HepG2 (cell line): ENCODE results near the gene CCDC85C. TPM values are rescaled to one million over a fixed set of nuclear protein-coding genes. Genes with fewer than 3 reads are reported as not detected.
A peak's percentile ranks its signal among the peaks of the same experiment; 100 is the strongest.

Experiments
- ARID5B ChIP-seq: IDR thresholded peaks from 2 replicates; pipeline ENCODE4 v1.4.0; 2020; ENCODE audit warnings: mild to moderate bottlenecking, missing genetic modification reagents
- CEBPG ChIP-seq: IDR thresholded peaks from 2 replicates; pipeline ENCODE4 v1.6.1; 2016
- KMT2A ChIP-seq: sonication (generic); formaldehyde crosslinking; IDR thresholded peaks from 2 replicates; pipeline ENCODE4 v1.4.0; 2020; ENCODE audit warnings: missing genetic modification reagents
- NFRKB ChIP-seq: fragments of 450-650 bp; IDR thresholded peaks from 2 replicates; pipeline ENCODE4 v1.6.1; 2017
- RAD21 ChIP-seq: fragments of 450-650 bp; formaldehyde crosslinking; IDR thresholded peaks from 2 replicates; pipeline ENCODE4 v1.5.0; 2020; ENCODE audit warnings: mild to moderate bottlenecking
- SP5 ChIP-seq: IDR thresholded peaks from 2 replicates; pipeline ENCODE4 v1.6.1; 2016; ENCODE audit warnings: low read depth, borderline replicate concordance
- TFE3 ChIP-seq: IDR thresholded peaks from 2 replicates; pipeline ENCODE4 v1.6.1; 2016
- ZBTB14 ChIP-seq: sonication (generic); formaldehyde crosslinking; IDR thresholded peaks from 2 replicates; pipeline ENCODE4 v1.4.0; 2020; ENCODE audit warnings: missing genetic modification reagents
- ZNF142 ChIP-seq: sonication (generic); formaldehyde crosslinking; IDR thresholded peaks from 2 replicates; pipeline ENCODE4 v1.4.0; 2020; ENCODE audit warnings: missing genetic modification reagents
- ZNF605 ChIP-seq: sonication (generic); formaldehyde crosslinking; IDR thresholded peaks from 2 replicates; pipeline ENCODE4 v1.8.0; 2022; ENCODE audit warnings: mild to moderate bottlenecking, missing genetic modification reagents
- ZNF607 ChIP-seq: sonication (generic); formaldehyde crosslinking; IDR thresholded peaks from 2 replicates; pipeline ENCODE4 v1.5.1; 2020; ENCODE audit warnings: missing genetic modification reagents, mild to moderate bottlenecking, borderline replicate concordance
- ZNF749 ChIP-seq: sonication (generic); formaldehyde crosslinking; IDR thresholded peaks from 2 replicates; pipeline ENCODE4 v1.8.0; 2022; ENCODE audit warnings: mild to moderate bottlenecking, missing genetic modification reagents, moderate library complexity, borderline replicate concordance
- ZNF790 ChIP-seq: sonication (generic); formaldehyde crosslinking; IDR thresholded peaks from 2 replicates; pipeline ENCODE4 v1.8.0; 2022; ENCODE audit warnings: missing genetic modification reagents, mild to moderate bottlenecking, borderline replicate concordance
- polyA plus RNA-seq, 8 experiments: library from polyadenylated mRNA; depleted of rRNA in 3 of 8; stranded (reverse) in 7 of 8; unstranded in 1 of 8; fragments of >200 nt; fragmentation: Illumina TruSeq in 4 of 8; extraction: Trizol in 4 of 8; gene quantifications; 2 replicates each; pipeline versions ENCODE4 v1.2.1 to v1.2.3, GENCODE V29; 2011 to 2016; ENCODE audit warnings: low read depth in 4 of 8, missing spikeins in 1 of 8, mixed read lengths in 1 of 8; ENCODE audit not compliant: insufficient read depth in 1 of 8
- total RNA-seq, 5 experiments: library from RNA; depleted of rRNA; stranded (reverse); fragments of >200 nt; fragmentation: Illumina TruSeq; extraction: Trizol; gene quantifications; 2 replicates each; pipeline ENCODE4 v1.2.3, GENCODE V29; 2016; ENCODE audit warnings: low read depth in 1 of 5
- TF ChIP-seq, protein P1 (sequence below): sonication (generic); formaldehyde crosslinking; IDR thresholded peaks from 2 replicates; pipeline ENCODE4 v1.5.0; 2020; ENCODE audit warnings: missing genetic modification reagents, mild to moderate bottlenecking, borderline replicate concordance

CCDC85C gene
- total and polyA plus RNA-seq, 2 of the 13 experiments (the other 11 are each of a cell fraction or from before 2014, with no cell fraction given): 18.8 to 43.8 TPM

- TF ChIP-seq ZNF142 (CRISPR knock-in tag): no peak
- TF ChIP-seq ZNF605 (CRISPR knock-in tag): no peak
- no peak for TF ChIP-seq ZNF749 (CRISPR knock-in tag)
- TF ChIP-seq RAD21 (CRISPR knock-in tag): 0 out of 2 replicates have a peak, but pooled peaks have one; percentile 10
- peak; percentile 31; the same call in 1 of the 2 replicates for TF ChIP-seq KMT2A (CRISPR knock-in tag)
- TF ChIP-seq ARID5B (CRISPR knock-in tag): no peak
- TF ChIP-seq ZNF607 (CRISPR knock-in tag): no peak
- TF ChIP-seq NFRKB: no peak
- TF ChIP-seq TFE3 (CRISPR knock-in tag): no peak
- no peak for TF ChIP-seq SP5 (CRISPR knock-in tag)
- TF ChIP-seq, protein P1, sequence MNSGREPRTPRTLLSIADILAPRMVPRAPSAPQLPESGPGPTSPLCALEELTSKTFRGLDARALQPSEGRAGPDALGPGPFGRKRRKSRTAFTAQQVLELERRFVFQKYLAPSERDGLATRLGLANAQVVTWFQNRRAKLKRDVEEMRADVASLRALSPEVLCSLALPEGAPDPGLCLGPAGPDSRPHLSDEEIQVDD (CRISPR knock-in tag): no peak
- no peak for TF ChIP-seq ZBTB14 (CRISPR knock-in tag)
- TF ChIP-seq ZNF790: 0 out of 2 replicates have a peak, but pooled peaks have one; percentile 33
- TF ChIP-seq CEBPG: no peak
Observed at GRCh38 chr14:99604766-99605298, 825 bp upstream of the CCDC85C start (continued).
